Measurements from ENCODE around the gene ATXN1.
"Not testable (repeated sequence)": the region's sequence is repeated elsewhere in the genome, so short reads cannot be mapped to it uniquely, and the experiment has no call there.

The ATXN1 gene

DNA sequence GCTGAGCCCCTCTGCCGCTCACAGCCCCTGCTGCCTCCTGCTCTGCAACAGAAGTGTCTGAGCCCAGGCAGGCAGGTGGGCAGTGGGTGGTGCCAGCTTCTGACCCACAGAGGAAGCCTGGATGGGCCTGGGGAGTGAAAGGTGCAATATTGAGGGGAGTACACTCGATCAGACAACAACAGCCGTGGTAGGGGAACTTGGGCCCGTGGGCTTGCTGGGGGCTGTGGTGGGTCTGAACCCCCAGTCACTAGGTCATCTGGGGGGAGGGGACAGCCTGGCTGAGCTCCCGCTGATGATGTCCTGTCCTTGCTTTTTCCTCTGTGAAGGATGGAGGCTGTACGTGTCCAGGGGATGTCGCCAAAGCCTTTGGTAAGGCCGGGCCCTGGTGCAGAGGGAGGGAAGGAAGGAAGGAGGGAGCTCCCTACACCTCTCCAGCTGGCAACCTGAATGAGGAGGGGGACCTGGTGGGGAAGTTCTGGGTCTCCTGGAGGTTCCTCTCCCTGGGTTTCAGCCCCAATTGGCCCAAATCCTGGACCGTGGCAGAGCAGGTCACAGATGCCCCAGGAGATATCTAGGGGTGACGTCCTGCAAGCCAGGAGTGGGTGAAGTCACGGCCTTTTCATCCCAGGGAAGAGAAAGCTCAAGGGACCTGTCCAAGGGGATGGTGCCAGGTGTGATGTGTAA lies 475.7 kb downstream of the ATXN1 start:
- DNase-seq, result no peak

DNA sequence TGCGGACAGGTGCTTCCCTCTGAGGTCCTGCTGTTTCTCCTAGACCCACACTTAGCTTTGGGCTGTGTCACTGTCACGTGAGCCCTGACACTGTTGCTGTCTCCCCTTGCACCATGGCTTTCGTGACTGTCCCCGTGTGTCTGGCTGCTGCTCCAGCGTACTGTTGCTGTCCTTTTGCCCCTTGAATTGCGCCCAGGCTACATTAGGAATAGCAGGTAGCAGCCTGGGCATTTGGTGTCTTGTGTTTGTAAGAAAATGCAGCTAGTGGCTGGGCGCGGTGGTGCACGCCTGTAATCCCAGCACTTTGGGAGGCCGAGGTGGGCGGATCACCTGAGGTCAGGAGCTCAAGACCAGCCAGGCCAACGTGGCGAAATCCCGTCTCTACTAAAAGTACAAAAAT lies 476.8 kb downstream of the ATXN1 start:
- no peak for DNase-seq

DNA sequence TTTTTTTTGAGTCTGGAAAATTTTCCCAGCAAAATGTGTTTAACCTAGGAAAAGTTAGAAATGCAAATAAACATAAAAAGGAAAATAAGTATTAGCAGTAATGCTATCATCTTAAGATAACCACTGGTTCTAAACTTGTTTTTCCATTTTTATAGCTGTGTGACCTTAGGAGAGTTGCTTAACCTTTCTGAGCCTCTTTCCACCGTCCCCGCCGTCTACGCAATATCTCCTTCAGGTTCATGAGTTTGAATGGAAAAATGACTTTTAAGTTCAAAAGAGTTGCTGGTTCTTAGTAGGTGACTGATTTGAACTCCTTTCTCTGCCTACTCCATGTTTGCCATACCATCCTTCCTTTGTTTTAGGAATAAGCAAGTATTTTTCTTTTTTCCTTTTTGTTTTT lies 478.9 kb downstream of the ATXN1 start:
- DNase-seq, result no peak

- no peak for DNase-seq
Observed at GRCh38 chr6:16279243-16279642, 482.0 kb downstream of the ATXN1 start.

DNA sequence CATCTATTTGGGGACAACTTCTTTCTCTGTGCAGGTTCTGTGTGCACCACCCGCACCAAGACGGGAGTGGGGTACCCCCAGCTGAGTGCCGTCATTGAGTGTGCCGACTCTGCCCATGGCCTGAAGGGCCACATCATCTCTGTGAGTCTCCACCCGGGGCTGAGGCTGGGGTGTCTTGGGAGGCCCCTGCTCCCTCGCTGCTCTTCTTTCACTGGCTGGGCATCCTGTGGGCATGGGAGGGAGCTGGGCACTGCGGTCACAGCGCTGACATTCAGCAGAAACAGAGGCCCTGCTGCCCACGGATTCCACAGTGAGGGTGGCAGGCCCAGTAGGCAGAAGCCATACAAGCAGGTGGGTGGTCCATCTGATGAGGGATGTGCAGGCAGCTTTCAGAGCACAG lies 482.5 kb downstream of the ATXN1 start:
- DNase-seq, result no peak

DNA sequence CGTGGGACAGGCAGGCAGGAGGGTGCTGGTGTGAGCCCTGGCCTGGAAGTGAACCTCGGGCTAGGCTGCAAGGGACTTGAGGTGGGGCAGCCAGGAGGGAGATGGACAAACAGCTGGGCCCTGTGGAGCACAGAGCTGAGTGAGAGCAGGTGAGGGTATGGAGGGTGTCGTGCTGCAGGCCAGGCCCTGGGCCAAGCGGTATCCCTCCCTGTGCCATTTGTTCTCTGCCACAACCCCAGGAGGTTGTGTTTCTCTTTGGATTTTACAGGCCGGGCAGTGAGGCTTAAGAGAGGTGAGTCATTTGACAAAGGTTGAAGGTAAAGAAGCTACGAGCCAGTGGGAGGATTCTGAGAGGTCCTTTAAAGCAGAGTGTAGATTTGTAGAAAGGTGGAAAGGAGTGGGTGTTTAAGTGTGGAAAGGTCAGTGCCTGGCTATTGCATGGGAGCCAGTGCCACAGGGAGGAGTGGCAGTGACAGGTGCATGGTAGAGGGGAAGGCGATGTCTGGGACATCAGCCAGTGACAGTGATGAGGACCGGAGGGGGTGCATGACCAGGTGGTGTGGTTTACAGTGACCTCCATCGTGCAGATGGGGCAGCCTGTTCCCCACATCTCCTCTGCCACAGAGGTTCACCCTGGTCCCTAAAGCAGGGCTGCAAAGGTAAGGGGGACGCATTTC lies 483.1 kb downstream of the ATXN1 start:
- DNase-seq, result no peak

- no peak for DNase-seq
Observed at GRCh38 chr6:16277101-16277981, 483.9 kb downstream of the ATXN1 start.

DNA sequence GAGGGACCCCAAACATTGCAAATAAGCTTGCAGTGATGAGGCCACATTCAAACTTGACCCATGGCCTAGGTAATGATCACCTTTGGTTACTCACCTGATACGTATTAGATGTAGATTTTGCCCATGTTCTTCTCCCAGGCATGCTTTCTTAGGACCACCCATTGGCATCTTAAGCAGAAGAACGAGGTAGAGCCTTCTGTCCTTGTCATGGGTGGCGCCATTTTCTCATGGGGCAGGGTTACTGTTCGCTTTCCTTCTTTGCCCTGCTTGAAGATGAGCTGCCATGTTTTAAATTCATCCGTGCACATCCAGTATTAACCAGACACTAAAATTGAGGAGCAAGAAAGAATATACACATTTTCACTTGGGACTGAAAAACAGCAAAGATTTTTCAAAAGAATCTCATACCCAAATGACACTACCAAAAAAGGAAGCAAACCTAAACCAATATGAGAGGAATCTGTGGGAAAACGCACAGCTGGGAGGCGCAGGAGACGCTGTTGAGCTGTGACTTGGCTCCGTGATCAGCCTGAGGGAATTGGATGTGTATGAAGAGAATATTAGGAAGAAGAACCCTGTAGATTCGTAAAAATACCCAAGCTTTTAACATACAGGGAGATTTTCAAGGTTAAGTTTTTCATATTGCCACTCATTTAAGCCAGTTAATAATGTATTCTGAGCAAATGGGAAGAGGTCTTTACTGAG lies 486.2 kb downstream of the ATXN1 start:
- DNase-seq, result no peak

DNA sequence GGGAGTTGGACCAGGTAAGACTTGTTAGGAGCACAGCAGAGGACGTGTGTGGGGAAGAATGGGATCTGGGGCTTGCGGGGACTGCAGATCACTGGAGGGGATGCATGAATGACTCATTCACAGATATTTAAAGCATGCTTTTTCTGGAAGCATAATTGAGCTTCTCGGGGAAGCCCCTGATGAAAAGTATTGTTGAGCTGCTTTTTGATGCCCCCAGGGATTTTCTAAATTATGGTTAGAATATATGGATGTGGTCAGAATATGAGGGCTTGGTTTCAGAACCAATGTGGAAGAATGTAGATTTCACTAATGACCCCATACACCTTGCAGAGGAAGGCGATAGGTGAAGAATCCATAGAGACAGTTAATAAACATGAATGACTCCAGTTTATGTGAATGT lies 486.8 kb downstream of the ATXN1 start:
- no peak for DNase-seq

DNA sequence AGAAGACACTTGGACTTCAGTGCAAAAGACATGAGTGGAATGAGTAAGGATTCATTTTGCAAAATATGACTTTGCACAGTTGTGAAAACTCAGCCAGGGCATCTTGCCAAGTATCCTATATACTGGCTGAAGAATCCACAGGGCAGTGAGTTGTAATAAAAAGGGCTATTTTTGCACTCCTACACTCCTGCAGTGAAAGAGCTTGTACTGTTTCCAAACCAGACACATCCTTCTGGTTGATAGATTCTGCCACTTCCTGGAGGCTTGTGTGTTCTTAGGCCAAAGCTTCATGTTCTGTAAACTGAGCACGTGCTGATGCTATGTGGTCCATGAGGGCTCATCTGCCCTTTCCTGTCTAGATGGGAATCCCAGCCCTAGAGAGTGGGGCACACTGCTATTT lies 488.0 kb downstream of the ATXN1 start:
- DNase-seq, result no peak

DNA sequence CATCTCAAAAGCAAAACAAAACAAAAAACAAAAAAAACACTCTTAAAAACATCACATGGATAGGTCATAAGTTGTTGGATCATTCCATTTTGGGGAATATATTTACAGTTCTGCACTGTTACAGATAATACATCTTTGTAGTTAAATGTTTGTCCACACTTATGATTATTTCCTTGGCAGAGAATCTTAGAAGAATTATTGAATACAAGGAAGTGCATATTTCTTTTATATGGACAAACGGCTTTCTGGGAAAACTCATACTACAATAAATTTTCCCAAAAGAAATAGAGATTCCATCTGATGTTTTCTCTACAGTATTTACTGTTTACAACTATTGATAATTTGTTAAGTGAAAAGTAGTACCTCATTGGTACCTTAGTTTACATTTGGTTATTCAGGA lies 489.1 kb downstream of the ATXN1 start:
- DNase-seq, result no peak

GRCh38 chr6:16271428-16271827 lies 489.8 kb downstream of the ATXN1 start:
- no peak for DNase-seq

GRCh38 chr6:16270178-16270794 lies 491.0 kb downstream of the ATXN1 start:
- no peak for DNase-seq

DNA sequence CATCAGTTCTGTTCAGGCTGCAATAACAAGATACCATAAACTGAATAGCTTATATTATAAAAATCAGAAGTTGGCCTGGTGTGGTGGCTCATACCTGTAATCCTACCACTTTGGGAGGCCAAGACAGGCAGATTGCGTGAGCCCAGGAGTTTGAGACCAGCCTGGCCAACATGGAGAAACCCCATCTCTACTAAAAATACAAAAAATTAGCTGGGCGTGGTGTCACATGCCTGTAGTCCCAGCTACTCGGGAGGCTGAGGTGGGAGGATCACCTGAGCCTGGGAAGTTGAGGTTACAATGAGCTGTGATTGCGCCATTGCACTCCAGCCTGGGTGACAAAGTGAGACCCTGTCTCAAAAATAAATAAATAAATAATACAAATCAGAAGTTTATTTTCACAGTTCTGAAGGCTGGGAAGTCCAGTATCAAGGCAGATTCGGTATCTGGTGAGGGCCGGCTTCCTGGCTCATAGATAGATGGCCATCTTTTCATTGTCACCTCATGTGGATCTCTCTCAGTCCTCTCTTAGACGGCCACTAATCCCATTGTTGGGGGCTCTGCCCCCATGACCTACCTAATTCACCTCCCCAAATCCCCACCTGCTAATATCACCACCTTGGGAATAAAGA lies 491.7 kb downstream of the ATXN1 start:
- DNase-seq, result not testable (repeated sequence)

DNA sequence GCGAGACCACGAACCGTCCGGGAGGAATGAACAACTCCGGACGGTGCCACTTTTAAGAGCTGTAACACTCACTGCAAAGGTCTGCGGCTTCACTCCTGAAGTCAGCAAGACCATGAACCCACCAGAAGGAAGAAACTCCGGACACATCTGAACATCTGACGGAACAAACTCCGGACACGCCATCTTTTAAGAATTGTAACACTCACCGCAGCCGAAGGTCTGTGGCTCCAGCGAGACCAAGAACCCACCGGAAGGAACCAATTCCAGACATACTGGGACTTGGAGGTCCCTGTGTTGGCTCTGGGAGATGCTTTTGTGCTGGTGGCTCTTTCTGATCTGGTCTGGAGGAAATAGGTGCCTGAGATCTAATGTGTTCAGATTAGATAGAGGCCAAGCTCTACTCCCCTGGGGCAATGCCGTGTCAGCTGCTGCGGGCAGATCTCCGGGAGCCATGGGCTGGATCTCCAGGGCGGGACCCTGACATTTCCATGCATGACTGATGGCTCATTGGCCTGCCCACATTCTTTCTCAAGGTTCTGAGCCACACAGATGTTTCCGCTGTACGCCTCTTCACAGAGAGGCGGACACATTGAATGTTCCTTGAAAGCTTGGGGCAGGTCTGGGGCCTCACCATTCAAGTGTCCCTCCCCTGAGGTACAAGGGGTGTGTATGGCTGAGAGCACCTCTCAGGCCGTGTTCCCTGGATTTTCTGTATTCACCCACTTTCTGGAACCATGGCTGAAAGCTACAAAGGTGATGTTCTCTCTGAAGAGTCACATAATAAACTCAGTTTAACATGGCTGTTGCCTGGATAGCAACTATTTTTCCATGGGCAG lies 493.6 kb downstream of the ATXN1 start:
- DNase-seq, result no peak

- no peak for DNase-seq
Observed at GRCh38 chr6:16265351-16266341, 495.6 kb downstream of the ATXN1 start.

GRCh38 chr6:16264785-16265184 lies 496.5 kb downstream of the ATXN1 start:
- DNase-seq, result no peak

DNA sequence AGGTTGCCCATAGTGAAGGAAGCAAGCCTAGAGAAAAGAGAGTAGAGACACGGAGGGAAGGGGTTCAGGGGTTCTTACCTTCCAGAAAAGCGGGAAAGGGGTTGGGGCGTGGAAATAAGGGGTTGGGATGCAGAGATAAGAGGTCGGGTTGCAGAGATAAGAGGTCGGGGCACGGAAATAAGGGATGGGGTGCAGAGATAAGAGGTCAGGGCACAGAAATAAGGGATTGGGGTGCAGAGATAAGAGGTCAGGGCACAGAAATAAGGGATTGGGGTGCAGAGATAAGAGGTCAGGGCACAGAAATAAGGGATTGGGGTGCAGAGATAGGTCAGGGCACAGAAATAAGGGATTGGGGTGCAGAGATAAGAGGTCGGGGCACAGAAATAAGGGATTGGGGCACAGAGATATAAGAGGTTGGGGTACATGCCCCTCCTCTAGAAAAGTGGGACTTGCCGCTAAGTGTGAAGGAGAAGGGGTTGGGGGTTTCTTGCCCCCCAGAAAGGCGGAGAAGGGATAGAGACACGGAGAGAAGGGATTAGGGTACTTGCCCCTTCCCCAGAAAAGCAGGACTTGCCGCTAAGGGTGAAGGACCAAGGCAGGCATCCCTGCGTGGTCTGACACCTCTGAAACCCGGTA lies 497.7 kb downstream of the ATXN1 start:
- DNase-seq, result not testable (repeated sequence)

DNA sequence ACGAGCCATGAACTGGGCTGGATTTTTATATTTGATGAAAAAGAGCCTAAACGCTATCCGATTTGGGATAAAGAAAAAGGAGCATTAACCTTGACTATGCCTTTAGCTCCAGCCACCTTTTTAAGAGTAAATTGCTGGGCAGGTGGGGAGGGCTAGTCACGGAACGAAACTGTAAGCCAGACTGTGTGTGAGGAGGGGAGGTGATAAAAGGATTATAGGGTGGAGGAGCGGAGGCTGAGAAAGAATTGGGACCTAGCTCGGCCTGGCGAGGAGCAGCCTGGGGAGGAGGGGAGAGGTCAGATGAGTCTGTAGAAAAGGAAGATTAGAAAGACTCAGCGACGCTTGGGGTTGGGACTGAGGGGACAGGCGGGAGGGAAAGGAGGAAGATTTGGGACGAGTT lies 498.5 kb downstream of the ATXN1 start:
- not testable (repeated sequence) for DNase-seq

Measured in NCI-H1930 (cell line).